Measurements from ENCODE around the gene AMMECR1. TPM values are rescaled to one million over a fixed set of nuclear protein-coding genes. Genes with fewer than 3 reads are reported as not detected.

The AMMECR1 gene
- total RNA-seq, 1 donor from 2014 or later, result 17.8 TPM

DNA sequence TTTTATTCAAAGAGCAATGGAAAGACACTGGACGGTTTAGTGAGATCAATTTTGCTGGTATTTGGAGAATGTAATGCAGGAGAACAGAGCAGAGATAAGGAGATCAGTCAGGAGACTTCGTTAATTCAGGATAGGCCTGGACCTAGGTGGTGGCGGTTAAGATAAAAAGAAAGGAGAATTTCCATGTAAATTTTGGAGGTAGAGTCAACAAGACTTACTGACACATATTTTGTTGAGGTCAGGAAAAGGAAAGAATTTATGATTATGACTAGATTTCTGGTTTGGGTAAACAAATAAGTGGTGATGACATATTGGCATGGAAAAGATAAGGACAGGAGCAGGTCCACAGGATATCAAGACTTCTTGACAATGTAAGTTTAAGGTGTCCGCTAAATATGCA is 8.8 kb upstream of the AMMECR1 start:
- Mint-ChIP-seq H3K4me3 (ENCODE audit: unreplicated experiment) (no peak overlapping the region), H3K27ac (ENCODE audit: unreplicated experiment) (no peak overlapping the region), H3K27me3 (ENCODE audit: low read depth) (peaks cover 6% of the 10 kb centered on the region), H3K4me1 (ENCODE audit: low read depth) (no peaks in the 10 kb centered on the region), H3K36me3 (ENCODE audit: low read depth) (no peaks in the 10 kb centered on the region), H3K9me3 (ENCODE audit: low read depth) (peaks cover 10% of the 10 kb centered on the region)
- no peak for DNase-seq (ENCODE audit: low spot score)
- TF ChIP-seq, protein P1, sequence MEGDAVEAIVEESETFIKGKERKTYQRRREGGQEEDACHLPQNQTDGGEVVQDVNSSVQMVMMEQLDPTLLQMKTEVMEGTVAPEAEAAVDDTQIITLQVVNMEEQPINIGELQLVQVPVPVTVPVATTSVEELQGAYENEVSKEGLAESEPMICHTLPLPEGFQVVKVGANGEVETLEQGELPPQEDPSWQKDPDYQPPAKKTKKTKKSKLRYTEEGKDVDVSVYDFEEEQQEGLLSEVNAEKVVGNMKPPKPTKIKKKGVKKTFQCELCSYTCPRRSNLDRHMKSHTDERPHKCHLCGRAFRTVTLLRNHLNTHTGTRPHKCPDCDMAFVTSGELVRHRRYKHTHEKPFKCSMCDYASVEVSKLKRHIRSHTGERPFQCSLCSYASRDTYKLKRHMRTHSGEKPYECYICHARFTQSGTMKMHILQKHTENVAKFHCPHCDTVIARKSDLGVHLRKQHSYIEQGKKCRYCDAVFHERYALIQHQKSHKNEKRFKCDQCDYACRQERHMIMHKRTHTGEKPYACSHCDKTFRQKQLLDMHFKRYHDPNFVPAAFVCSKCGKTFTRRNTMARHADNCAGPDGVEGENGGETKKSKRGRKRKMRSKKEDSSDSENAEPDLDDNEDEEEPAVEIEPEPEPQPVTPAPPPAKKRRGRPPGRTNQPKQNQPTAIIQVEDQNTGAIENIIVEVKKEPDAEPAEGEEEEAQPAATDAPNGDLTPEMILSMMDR (IDR thresholded peaks at IDR 0.05), result no peak

GRCh38 chrX:110322603-110323002 is 4.7 kb upstream of the AMMECR1 start:
- Mint-ChIP-seq H3K9me3 (ENCODE audit: low read depth) (peaks cover 7% of the 10 kb centered on the region), H3K27me3 (ENCODE audit: low read depth) (peaks cover 6% of the 10 kb centered on the region), H3K4me3 (ENCODE audit: unreplicated experiment) (no peak overlapping the region), H3K4me1 (ENCODE audit: low read depth) (peaks cover 6% of the 10 kb centered on the region), H3K27ac (ENCODE audit: unreplicated experiment) (no peak overlapping the region), H3K36me3 (ENCODE audit: low read depth) (no peaks in the 10 kb centered on the region)
- TF ChIP-seq, protein P1 (IDR thresholded peaks at IDR 0.05), result no peak
- no peak for DNase-seq (ENCODE audit: low spot score)

GRCh38 chrX:110321670-110322069 is 3.8 kb upstream of the AMMECR1 start:
- peaks cover 8% of the 10 kb centered on the region for H3K4me1 Mint-ChIP-seq (ENCODE audit: low read depth)
- no peak overlapping the region for H3K27ac Mint-ChIP-seq (ENCODE audit: unreplicated experiment)
- H3K27me3 Mint-ChIP-seq (ENCODE audit: low read depth), result peaks cover 6% of the 10 kb centered on the region
- H3K9me3 Mint-ChIP-seq (ENCODE audit: low read depth), result peaks cover 7% of the 10 kb centered on the region
- no peak overlapping the region for H3K4me3 Mint-ChIP-seq (ENCODE audit: unreplicated experiment)
- TF ChIP-seq, protein P1 (IDR thresholded peaks at IDR 0.05), result no peak
- no peaks in the 10 kb centered on the region for H3K36me3 Mint-ChIP-seq (ENCODE audit: low read depth)
- no peak for DNase-seq (ENCODE audit: low spot score)

GRCh38 chrX:110321081-110321480 is 3.2 kb upstream of the AMMECR1 start:
- no peaks in the 10 kb centered on the region for H3K36me3 Mint-ChIP-seq (ENCODE audit: low read depth)
- H3K27ac Mint-ChIP-seq (ENCODE audit: unreplicated experiment), result no peak overlapping the region
- H3K4me3 Mint-ChIP-seq (ENCODE audit: unreplicated experiment), result no peak overlapping the region
- DNase-seq (ENCODE audit: low spot score), result no peak
- peaks cover 14% of the 10 kb centered on the region for H3K4me1 Mint-ChIP-seq (ENCODE audit: low read depth)
- peaks cover 6% of the 10 kb centered on the region for H3K27me3 Mint-ChIP-seq (ENCODE audit: low read depth)
- H3K9me3 Mint-ChIP-seq (ENCODE audit: low read depth), result peaks cover 7% of the 10 kb centered on the region
- TF ChIP-seq, protein P1 (IDR thresholded peaks at IDR 0.05), result no peak

GRCh38 chrX:110320381-110320987 is 2.6 kb upstream of the AMMECR1 start:
- Mint-ChIP-seq H3K27ac (ENCODE audit: unreplicated experiment) (no peak overlapping the region), H3K4me3 (ENCODE audit: unreplicated experiment) (no peak overlapping the region), H3K9me3 (ENCODE audit: low read depth) (peaks cover 2% of the 10 kb centered on the region), H3K36me3 (ENCODE audit: low read depth) (no peaks in the 10 kb centered on the region), H3K4me1 (ENCODE audit: low read depth) (peaks cover 20% of the 10 kb centered on the region), H3K27me3 (ENCODE audit: low read depth) (peaks cover 6% of the 10 kb centered on the region)
- no peak for DNase-seq (ENCODE audit: low spot score)
- TF ChIP-seq, protein P1 (IDR thresholded peaks at IDR 0.05), result no peak
